Suprapubic skin (tissue), 4 donors: Measurements from ENCODE around the gene BEST2. TPM values are rescaled to one million over a fixed set of nuclear protein-coding genes. Genes with fewer than 3 reads are reported as not detected.
"Not testable (repeated sequence)": the region's sequence is repeated elsewhere in the genome, so short reads cannot be mapped to it uniquely, and the experiment has no call there.

Source experiments
- DNase-seq, 2 donors: peaks; one replicate each; pipeline ENCODE4 v3.0.0-alpha.2; 2019; ENCODE audit warnings: low spot score in 2 of 2
- H3K27ac ChIP-seq: fragments of 200-600 bp; sonication (generic); one replicate; pipeline ENCODE4 v1.5.1; 2019
- H3K27me3 ChIP-seq: fragments of 200-600 bp; sonication (generic); one replicate; pipeline ENCODE4 v1.5.1; 2019
- H3K36me3 ChIP-seq: fragments of 200-600 bp; sonication (generic); one replicate; pipeline ENCODE4 v1.5.1; 2019
- H3K4me1 ChIP-seq: fragments of 200-600 bp; sonication (generic); one replicate; pipeline ENCODE4 v1.5.1; 2019
- H3K4me3 ChIP-seq: fragments of 200-600 bp; sonication (generic); one replicate; pipeline ENCODE4 v1.5.1; 2019; ENCODE audit warnings: mild to moderate bottlenecking
- H3K9me3 ChIP-seq: fragments of 200-600 bp; sonication (generic); one replicate; pipeline ENCODE4 v1.5.1; 2019
- CTCF ChIP-seq, 2 donors: fragments of 200-600 bp in 1 of 2; fragments of 450-650 bp in 1 of 2; sonication (generic) in 1 of 2; IDR thresholded peaks; one replicate each; pipeline ENCODE4 v1.5.1; 2016 to 2019; ENCODE audit warnings: antibody characterized with exemption in 2 of 2, mild to moderate bottlenecking in 1 of 2, moderate library complexity in 1 of 2
- EP300 ChIP-seq: sonication (generic); formaldehyde crosslinking; IDR thresholded peaks from one replicate; pipeline ENCODE4 v1.6.1; 2017; ENCODE audit warnings: antibody characterized with exemption
- POLR2A ChIP-seq, 2 donors: fragments of 450-650 bp; IDR thresholded peaks; one replicate each; pipeline ENCODE4 v1.6.1; 2017; ENCODE audit warnings: antibody characterized with exemption in 2 of 2, mild to moderate bottlenecking in 2 of 2, moderate library complexity in 2 of 2
- POLR2AphosphoS5 ChIP-seq, 3 donors: sonication (generic); formaldehyde crosslinking; IDR thresholded peaks; one replicate each; pipeline ENCODE4 v1.6.1; 2017; ENCODE audit warnings: antibody characterized with exemption in 3 of 3
- WGBS: methylation state at CpG from one replicate; pipeline ENCODE4 v1.1.5; 2018; 5-methylcytosine and 5-hydroxymethylcytosine counted together
- total RNA-seq, 4 donors: library from RNA; depleted of rRNA; stranded (reverse); fragments of >200 nt; gene quantifications; one replicate each; pipeline ENCODE4 v1.1.0, GENCODE V29; 2016

Gene BEST2
- total RNA-seq, 4 donors from 2014 or later: 18.2 to 62.0 (median 46.8) TPM

- no peak for DNase-seq
- Histone ChIP-seq H3K4me1 (peaks cover 36% of the 10 kb centered on the region), H3K9me3 (no peaks in the 10 kb centered on the region), H3K36me3 (peaks cover 17% of the 10 kb centered on the region), H3K27me3 (no peaks in the 10 kb centered on the region), H3K4me3 (peak overlapping the region; percentile 81), H3K27ac (peak overlapping the region; percentile 95)
- 1% methylated on average over 7 of the region's 7 CpGs for WGBS
- TF ChIP-seq EP300 (no peak), POLR2AphosphoS5 (IDR thresholded peaks at IDR 0.05) (no peak), POLR2A (IDR thresholded peaks at IDR 0.05) (no peak), CTCF (IDR thresholded peaks at IDR 0.05) (no peak)
These were observed 28.3 kb upstream of the BEST2 start for GRCh38 chr19:12723381-12723640.

GRCh38 chr19:12723641-12724426, 27.8 kb upstream of the BEST2 start, which contains the start of gene TNPO2:
Gene TNPO2 (minus strand): TSS chr19:12723932. CDS start chr19:12720977, 2,955 bp downstream.
- peaks cover 36% of the 10 kb centered on the region for H3K4me1 ChIP-seq
- H3K9me3 ChIP-seq: no peaks in the 10 kb centered on the region
- 3% methylated on average over 28 of the region's 28 CpGs for WGBS
- TF ChIP-seq POLR2AphosphoS5 (IDR thresholded peaks at IDR 0.05): no peak
- no peak for TF ChIP-seq EP300
- TF ChIP-seq POLR2A (IDR thresholded peaks at IDR 0.05): no peak
- no peak for TF ChIP-seq CTCF (IDR thresholded peaks at IDR 0.05)
- H3K27me3 ChIP-seq: no peaks in the 10 kb centered on the region
- H3K4me3 ChIP-seq: peak within 1 kb of the TSS; percentile 81
- H3K36me3 ChIP-seq: peaks cover 17% of the 10 kb centered on the region
- DNase-seq: no peak
- peak within 1 kb of the TSS; percentile 95 for H3K27ac ChIP-seq

DNA sequence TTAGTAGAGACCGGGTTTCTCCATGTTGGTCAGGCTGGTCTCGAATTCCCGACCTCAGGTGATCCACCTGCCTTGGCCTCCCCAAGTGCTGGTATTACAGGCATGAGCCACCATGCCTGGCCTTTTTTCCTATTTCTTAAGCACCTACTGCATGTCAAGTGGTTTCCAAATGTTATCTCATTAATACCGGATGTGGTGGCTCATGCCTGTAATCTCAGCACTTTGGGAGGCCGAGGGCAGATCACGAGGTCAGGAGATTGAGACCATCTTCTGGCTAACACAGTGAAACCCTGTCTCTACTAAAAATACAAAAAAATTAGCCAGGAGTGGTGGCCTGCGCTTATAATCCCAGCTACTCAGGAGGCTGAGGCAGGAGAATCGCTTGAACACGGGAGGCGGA, 26.0 kb upstream of the BEST2 start:
- not testable (repeated sequence) for DNase-seq, H3K27ac ChIP-seq, H3K27me3 ChIP-seq, H3K4me3 ChIP-seq, H3K9me3 ChIP-seq
- H3K36me3 ChIP-seq: peaks cover 29% of the 10 kb centered on the region
- WGBS: 90% methylated on average over 10 of the region's 10 CpGs
- H3K4me1 ChIP-seq: peaks cover 25% of the 10 kb centered on the region

DNA sequence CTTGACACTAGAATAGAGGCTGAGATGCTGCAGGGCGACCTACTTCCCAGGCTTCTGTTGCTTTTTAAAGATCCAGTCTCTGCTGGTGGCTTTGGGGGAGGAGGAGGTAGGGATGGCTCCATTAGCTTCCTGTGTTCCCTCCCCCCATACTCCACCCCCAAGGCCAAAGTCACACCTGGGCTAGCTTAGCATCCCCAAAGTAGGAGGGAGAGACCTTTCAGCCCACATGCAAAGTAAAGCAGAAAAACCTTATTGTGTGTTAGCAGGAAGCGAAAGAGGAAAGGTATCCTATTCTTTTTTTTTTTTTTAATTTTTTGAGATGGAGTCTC, 24.6 kb upstream of the BEST2 start:
- TF ChIP-seq POLR2A (IDR thresholded peaks at IDR 0.05): no peak
- no peak for TF ChIP-seq CTCF (IDR thresholded peaks at IDR 0.05)
- TF ChIP-seq POLR2AphosphoS5 (IDR thresholded peaks at IDR 0.05): no peak
- TF ChIP-seq EP300: no peak
- Histone ChIP-seq H3K9me3 (no peaks in the 10 kb centered on the region), H3K36me3 (peaks cover 37% of the 10 kb centered on the region), H3K27me3 (no peaks in the 10 kb centered on the region), H3K4me3 (no peak overlapping the region), H3K4me1 (peaks cover 30% of the 10 kb centered on the region), H3K27ac (no peak overlapping the region)
- WGBS: 78% methylated on average over 2 of the region's 2 CpGs
- DNase-seq: no peak

GRCh38 chr19:12727745-12728433, 23.7 kb upstream of the BEST2 start:
- no peak for DNase-seq
- WGBS: 91% methylated on average over 8 of the region's 9 CpGs
- Histone ChIP-seq H3K27me3 (no peaks in the 10 kb centered on the region), H3K27ac (no peak overlapping the region), H3K4me3 (no peak overlapping the region), H3K9me3 (no peaks in the 10 kb centered on the region), H3K4me1 (peaks cover 36% of the 10 kb centered on the region), H3K36me3 (peaks cover 37% of the 10 kb centered on the region)
- no peak for TF ChIP-seq POLR2A (IDR thresholded peaks at IDR 0.05)
- TF ChIP-seq POLR2AphosphoS5 (IDR thresholded peaks at IDR 0.05): no peak
- TF ChIP-seq CTCF (IDR thresholded peaks at IDR 0.05): no peak
- TF ChIP-seq EP300: no peak
